GM18520 (cell line): ENCODE measurements around the gene SNED1.

Source experiments
- ATAC-seq: cut with Tn5 transposase; IDR thresholded peaks from one replicate; pipeline ENCODE4 v1.9.1; 2021; ENCODE audit not compliant: unreplicated experiment

SNED1 gene

GRCh38 chr2:240997856-240998705 is at the start of gene SNED1:
Gene SNED1, plus strand, starts transcription at chr2:240998618. Its CDS starts 220 bp downstream, at chr2:240998838.
- ATAC-seq = no peak

DNA sequence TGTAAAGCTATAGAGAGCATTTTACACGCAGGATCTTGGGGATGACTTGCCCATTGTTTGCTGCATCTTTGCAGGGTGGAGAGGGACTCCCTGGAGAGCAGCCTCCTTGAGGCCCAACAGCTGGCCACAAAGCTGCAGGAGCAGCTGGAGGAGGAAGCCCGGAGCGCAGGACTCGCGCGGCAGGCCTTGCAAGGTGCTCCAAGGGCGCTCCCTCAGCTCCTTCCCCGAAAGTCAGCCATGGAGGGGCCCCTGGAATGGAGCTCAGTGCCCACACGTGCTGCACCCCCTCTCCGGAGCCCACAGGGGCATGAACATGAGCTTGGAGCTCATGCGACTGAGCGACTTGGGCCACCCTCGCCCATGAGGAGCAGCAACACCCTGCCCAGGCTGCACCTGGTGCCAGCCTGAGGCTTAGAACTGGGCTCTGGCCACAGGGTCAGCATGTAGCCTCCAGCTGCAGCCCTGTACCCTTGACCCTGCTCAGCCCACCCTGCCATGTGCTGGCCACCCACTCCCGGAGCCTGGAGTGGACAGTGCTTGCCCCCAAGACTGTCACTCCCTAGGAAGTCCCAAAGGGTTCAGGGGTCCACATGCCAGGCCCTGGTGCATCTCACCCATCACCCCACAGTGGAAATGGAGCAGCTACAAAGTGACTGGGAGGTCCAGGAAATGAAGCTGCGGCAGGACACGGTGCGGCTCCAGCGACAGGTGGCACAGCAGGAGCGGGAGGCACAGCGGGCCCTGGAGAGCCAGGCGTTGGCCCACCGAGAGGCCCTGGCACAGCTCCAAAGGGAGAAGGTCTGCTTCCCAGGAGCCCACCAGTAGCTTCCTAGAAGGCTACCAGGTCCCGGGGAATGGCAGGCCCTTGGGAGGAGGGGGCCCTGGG is 49.3 kb upstream of the SNED1 start:
- ATAC-seq = no peak

GRCh38 chr2:240949791-240950705 is 48.4 kb upstream of the SNED1 start:
- ATAC-seq = no peak

- no peak for ATAC-seq
These were observed 47.3 kb upstream of the SNED1 start for GRCh38 chr2:240951045-240951594.

- ATAC-seq = no peak
These were observed 45.7 kb upstream of the SNED1 start for GRCh38 chr2:240952496-240953246.

DNA sequence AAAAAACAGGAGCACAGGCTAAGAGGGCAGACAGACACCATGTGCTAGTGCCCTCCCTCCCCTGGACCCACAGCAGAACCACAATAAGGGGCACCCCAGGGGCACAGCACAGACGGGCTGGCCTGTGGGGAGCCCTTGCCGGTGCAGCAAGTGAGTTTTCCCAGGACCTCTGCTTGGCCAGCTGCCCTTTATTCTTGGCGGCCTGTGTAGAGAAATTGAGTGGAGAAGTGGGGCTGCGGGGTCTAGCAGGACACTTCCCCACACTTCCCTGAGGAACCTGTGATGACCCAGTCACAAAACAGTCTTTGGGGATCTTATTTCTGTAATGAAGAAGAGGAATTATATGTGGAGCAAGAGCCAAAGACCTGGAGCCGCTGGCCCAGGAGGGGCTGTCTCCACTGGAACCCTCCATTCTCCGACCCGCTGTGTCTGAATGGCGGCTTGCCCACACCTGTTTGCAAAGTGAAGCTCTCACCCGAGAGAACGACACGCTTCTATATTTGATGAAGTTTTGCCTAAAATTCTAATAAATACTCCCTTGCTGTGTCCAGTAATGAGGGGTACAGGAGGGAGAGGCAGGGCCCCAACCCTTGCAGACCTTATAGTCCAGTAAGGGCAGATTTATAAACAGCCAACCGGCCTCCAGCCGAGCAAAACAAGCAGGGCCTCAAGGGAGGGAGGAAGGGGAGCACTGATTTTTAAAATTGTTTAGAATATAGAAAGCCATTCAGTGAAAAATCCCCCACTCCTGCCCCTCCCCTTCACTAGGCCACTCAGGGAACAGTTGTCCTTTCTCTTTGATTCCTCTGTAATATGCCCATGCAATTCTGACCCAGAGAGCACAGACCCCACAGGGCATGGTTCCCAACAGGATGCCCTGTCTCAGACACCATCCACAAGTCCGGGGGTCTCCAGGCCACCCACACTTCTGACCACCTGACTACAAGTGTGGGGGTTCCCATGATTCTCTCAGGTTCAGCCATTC is 44.7 kb upstream of the SNED1 start:
- ATAC-seq = no peak

GRCh38 chr2:240954436-240955305 is 43.7 kb upstream of the SNED1 start:
- ATAC-seq = no peak

DNA sequence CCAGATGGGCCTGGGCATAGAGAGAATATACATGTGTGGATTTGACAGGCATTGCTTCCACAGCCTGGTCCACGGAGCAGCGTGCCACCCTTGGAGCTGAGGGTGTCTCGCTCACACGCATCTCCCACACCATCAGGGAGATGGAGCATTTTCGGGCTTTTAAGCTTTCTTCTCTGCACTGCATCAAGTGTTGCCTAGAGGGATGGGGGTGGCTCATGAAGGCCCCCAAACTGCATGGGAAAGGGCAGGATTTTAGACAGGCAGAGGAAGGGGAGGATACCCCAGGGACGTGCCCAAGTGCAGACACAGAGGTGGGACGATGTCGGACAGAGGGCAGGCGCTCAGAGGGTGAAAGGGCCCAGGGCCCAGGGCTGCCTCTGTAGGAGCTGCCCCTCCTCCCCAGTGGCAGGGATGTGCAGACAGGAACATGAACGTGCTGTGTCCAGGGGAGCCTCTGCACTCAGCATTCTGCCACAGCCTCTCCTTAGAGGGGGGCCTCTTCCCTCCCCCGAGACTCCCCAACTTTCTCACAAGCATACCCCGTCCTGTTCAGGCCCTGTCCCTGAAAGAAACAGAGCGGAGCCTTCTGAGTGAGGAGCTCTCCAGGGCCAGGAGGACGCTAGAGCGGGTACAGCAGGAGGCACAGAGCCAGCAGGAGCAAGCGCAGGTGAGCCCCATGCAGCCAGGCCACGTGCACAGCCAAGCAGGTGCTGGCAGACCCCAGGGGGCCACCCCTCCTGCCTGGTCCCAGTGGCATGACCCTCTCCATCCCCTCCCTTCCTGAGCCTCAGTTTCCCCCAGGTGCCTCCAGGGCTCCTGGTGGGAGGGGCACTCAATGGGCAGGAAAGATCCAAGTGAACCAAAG is 42.9 kb upstream of the SNED1 start:
- no peak for ATAC-seq

DNA sequence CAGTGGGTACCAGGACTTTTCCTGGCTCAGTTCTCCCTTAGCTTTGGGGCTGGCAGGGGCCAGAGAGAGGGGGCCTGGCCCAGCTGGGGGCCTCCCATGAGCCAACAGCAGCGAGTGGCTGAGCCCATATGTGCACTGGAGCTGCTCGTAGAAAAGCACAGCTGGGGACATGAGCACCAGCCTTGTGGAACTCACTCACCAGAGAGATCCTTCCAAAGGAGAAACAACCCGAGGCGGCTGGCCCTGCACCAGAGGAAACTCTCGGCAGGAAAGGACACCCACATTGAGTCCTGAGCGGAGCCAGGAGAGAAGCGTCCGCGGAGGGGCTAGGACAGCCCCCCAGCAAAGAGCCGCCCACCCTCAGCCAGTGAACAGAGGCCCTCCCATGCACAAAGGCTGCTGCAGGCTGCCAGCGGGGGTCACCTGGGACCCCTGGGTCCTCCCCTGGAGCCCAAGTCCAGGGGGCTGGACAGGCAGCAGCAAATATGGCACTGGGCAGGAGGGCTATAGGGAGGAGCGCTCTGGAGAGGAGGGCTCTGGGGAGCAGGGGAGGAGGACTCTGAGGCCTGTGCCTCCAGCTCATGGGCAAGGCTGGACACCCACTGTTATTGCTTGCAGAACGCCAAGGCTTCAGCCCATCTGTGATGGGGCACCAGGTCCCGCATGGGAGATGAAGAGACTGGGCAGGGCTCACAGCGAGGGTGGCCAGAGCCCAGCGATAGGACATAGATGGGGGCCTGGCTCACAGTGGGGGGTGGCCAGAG is 42.1 kb upstream of the SNED1 start:
- ATAC-seq = no peak

GRCh38 chr2:240956935-240957655 is 41.3 kb upstream of the SNED1 start:
- ATAC-seq = no peak

DNA sequence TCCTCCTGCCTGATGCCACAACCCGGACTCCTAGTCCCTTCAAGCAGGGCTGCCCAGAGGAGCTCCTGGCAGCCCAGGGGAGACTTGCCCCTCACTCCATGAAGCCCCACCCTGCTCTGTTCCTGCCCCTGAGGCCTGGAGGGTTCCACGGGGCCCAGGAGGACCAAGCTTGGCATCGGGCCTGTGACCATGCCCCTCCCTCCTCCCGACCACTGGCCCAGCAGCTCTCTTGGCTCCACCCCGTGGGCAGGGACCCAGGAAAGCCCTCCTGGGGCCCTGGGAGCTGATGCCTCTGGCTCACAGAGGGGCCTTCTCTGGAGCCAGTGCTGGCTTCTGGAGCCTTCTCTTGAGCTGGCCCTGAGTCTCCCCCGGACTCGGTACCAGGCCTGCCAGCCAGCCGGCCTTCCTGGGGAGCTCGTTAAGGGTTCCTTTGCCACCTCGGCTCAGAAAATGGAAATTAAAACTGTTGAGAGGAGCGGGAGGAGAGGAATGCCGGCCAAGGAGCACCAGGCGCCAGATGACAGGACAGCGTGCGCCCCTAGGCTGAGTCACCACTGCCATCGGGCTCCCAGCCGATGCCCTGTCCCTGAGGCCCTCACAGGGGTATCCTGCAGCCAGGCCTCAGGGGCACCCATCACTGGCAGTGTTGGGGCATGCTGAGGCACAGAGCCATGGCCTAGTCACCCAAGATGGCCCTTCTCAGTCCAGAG is 40.6 kb upstream of the SNED1 start:
- no peak for ATAC-seq

DNA sequence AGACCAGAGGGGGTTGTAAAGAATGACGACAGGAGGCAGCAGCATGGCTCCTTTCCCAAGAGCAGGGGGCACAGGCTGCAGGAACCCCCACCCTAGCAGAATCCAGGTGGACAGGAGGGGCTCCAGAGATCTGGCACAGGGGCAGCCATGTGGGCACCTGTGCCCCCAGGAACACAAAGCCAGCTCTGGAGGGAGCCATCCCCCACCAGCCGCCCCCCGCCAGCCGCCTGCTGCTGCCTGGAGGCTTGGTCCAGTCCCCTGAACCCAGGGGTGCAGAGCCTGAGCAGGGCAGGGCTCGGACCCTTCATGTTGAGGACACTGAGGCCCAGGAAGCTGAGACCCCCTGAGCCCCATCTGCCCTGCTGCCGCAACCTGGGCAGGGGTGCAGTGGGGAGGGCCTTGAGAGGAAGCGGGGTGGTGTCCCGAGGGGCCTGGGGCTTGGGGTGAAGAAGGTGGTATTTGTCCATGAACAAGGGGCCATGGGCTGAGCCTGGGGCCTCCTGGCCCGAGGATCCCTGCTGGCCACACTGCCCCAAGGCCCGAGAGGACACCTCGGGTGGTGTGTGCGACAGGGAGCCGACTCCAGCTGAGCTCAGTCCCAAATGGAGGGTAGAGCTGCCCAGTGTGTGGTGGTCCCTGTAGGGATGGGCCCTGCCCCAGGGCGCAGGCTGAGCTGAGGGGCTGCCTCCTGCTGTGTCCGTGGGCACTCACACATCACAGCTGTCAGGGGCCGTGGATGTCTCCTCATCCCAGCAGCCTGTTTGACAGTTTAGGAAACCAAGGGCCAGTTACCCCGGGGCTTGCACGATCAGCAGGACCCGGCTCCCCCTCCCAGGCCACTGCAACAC is 39.8 kb upstream of the SNED1 start:
- ATAC-seq = no peak

- ATAC-seq = no peak
These were observed 39.0 kb upstream of the SNED1 start for GRCh38 chr2:240959214-240959940.
